ENCODE data around the gene SYNPO. TPM values are rescaled to one million over a fixed set of nuclear protein-coding genes. Genes with fewer than 3 reads are reported as not detected.

The SYNPO gene
- total and polyA plus RNA-seq, 8 donors: 23.3 to 68.3 (median 28.8) TPM

GRCh38 chr5:150623152-150623877, 17.1 kb upstream of the SYNPO start:
- 65 to 73% methylated on average over 7 of the region's 7 CpGs for WGBS, 2 donors
- no peak for ATAC-seq
- Histone ChIP-seq H3K27ac (peak overlapping the region in 2 of 4 donors; percentile 87 to 92), H3K9me3 (no peaks in the 10 kb centered on the region), H3K4me3 (no peak overlapping the region), H3K27me3 (no peaks in the 10 kb centered on the region), H3K4me1 (peaks cover 0 to 19% (median 15%) of the 10 kb centered on the region in 3 donors), H3K36me3 (no peaks in the 10 kb centered on the region)
- DNase-seq: no peak
- TF ChIP-seq CTCF (IDR thresholded peaks at IDR 0.05): no peak
- intact Hi-C loops (cut with DNase I): no loop called here
- no peak for FAIRE-seq

GRCh38 chr5:150623878-150624216, 16.6 kb upstream of the SYNPO start:
- H3K27ac ChIP-seq: peak overlapping the region in 2 of 4 donors; percentile 87 to 92
- intact Hi-C loops (cut with DNase I): no loop called here

GRCh38 chr5:150624334-150625163, 15.9 kb upstream of the SYNPO start:
- no peak for TF ChIP-seq CTCF (IDR thresholded peaks at IDR 0.05)
- ATAC-seq (peak; percentile 13 to 54 (median 18)), DNase-seq (peak in 3 of 6 donors; percentile 36 to 74 (median 53)), FAIRE-seq (no peak)
- H3K36me3 ChIP-seq: no peaks in the 10 kb centered on the region
- H3K27me3 ChIP-seq: no peaks in the 10 kb centered on the region
- H3K4me3 ChIP-seq: peak overlapping the region; percentile 52 to 92 (median 76)
- H3K9me3 ChIP-seq: no peaks in the 10 kb centered on the region
- intact Hi-C loops (cut with DNase I): no loop called here
- WGBS, 2 donors: 1 to 3% methylated on average over 43 to 74 of the region's 74 CpGs
- H3K4me1 ChIP-seq: peaks cover 0 to 16% (median 5%) of the 10 kb centered on the region in 3 donors
- H3K27ac ChIP-seq: peak overlapping the region; percentile 63 to 92 (median 78)

More at GRCh38 chr5:150623878-150624216, 16.6 kb upstream of the SYNPO start:
- no peak for ATAC-seq
- H3K27me3 ChIP-seq: no peaks in the 10 kb centered on the region
- DNase-seq: no peak
- 77 to 78% methylated on average over 5 of the region's 5 CpGs for WGBS, 2 donors
- TF ChIP-seq CTCF (IDR thresholded peaks at IDR 0.05): no peak
- H3K9me3 ChIP-seq: no peaks in the 10 kb centered on the region
- no peak for FAIRE-seq
- no peaks in the 10 kb centered on the region for H3K36me3 ChIP-seq
- H3K4me1 ChIP-seq: peaks cover 0 to 14% (median 10%) of the 10 kb centered on the region in 3 donors
- peak overlapping the region in 2 of 4 donors; percentile 81 to 92 for H3K4me3 ChIP-seq

DNA sequence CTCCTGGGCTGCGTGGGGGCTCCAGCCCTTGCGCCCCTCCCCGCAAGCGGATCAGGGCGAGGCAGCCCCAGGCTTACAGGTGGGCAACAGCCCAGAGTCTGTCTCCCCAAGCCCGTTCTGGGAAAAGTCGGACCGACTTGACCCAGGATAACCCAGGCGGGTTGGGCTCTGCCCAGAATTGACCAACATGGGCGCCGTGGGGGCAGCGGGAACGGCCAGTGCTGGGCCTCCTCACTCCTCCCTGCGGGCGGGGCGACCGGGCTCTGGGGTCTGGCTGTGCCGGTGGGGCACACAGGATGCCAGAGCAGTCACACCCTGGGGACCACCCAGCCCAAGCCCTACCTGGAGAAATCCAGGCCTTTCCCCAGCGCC, 15.3 kb upstream of the SYNPO start:
- WGBS, 2 donors: 7 to 15% methylated on average over 18 to 19 of the region's 19 CpGs
- FAIRE-seq (no peak), ATAC-seq (peak; percentile 18 to 56 (median 36)), DNase-seq (peak in 3 of 6 donors; percentile 51 to 76 (median 64))
- H3K36me3 ChIP-seq: no peaks in the 10 kb centered on the region
- intact Hi-C loops (cut with DNase I): no loop called here
- TF ChIP-seq CTCF (IDR thresholded peaks at IDR 0.05): no peak
- peak overlapping the region; percentile 63 to 92 (median 78) for H3K27ac ChIP-seq
- peaks cover 0 to 16% (median 5%) of the 10 kb centered on the region in 3 donors for H3K4me1 ChIP-seq
- H3K9me3 ChIP-seq: no peaks in the 10 kb centered on the region
- peak overlapping the region; percentile 52 to 92 (median 76) for H3K4me3 ChIP-seq
- H3K27me3 ChIP-seq: no peaks in the 10 kb centered on the region

Data from pancreas (tissue), 10 donors.